Measurements from ENCODE around the gene LRRFIP1. TPM values are rescaled to one million over a fixed set of nuclear protein-coding genes. Genes with fewer than 3 reads are reported as not detected.

LRRFIP1 gene
- total RNA-seq, 2 experiments from 2014 or later = 157 to 161 TPM

GRCh38 chr2:237723023-237723422 is 95.6 kb downstream of the LRRFIP1 start:
- H3K27ac ChIP-seq (ENCODE audit: low read depth in 1 of 2, low read length in 2 of 2) = no peak overlapping the region
- H3K4me3 Mint-ChIP-seq = no peak overlapping the region
- no peak overlapping the region for H3K27ac Mint-ChIP-seq

GRCh38 chr2:237723602-237724001 is 96.2 kb downstream of the LRRFIP1 start:
- H3K4me1 Mint-ChIP-seq (ENCODE audit: low read depth) = peaks cover 84% of the 10 kb centered on the region
- H3K36me3 Mint-ChIP-seq (ENCODE audit: low read depth) = peaks cover 85% of the 10 kb centered on the region

More at GRCh38 chr2:237723023-237723422, 95.6 kb downstream of the LRRFIP1 start:
- ATAC-seq (ENCODE audit: poor library complexity) = no peak
- Histone ChIP-seq H3K27me3 (ENCODE audit: control insufficient read depth in 1 of 2, insufficient read depth in 2 of 2, low read length in 2 of 2) (no peaks in the 10 kb centered on the region), H3K4me3 (ENCODE audit: low read length) (no peak overlapping the region), H3K9me3 (ENCODE audit: control insufficient read depth in 1 of 2, insufficient read depth in 1 of 2, low read length in 2 of 2) (no peaks in the 10 kb centered on the region), H3K4me1 (ENCODE audit: insufficient read depth, low read length) (peaks cover 28% of the 10 kb centered on the region), H3K36me3 (ENCODE audit: insufficient read depth, low read length) (peaks cover 50% of the 10 kb centered on the region)
- H3K9me3 Mint-ChIP-seq = no peaks in the 10 kb centered on the region
- no peak for TF ChIP-seq CTCF (IDR thresholded peaks at IDR 0.05)
- ChIA-PET CTCF (interaction anchor here (1.0 to 1.4 kb wide), 2 partner anchors 26 to 50 kb away, joined by 3 to 4 read pairs; no protein-coding TSS in a partner anchor), POLR2A (interaction anchor here (0.6 to 0.7 kb wide), 3 partner anchors 28 to 58 kb away, joined by 3 read pairs; no protein-coding TSS in a partner anchor)
- intact Hi-C loops (cut with DNase I, micrococcal nuclease) = no loop called here
- peaks cover 85% of the 10 kb centered on the region for H3K4me1 Mint-ChIP-seq (ENCODE audit: low read depth)
- H3K27me3 Mint-ChIP-seq = no peaks in the 10 kb centered on the region
- DNase-seq = no peak
- peaks cover 87% of the 10 kb centered on the region for H3K36me3 Mint-ChIP-seq (ENCODE audit: low read depth)

GRCh38 chr2:237724811-237725478 is 97.6 kb downstream of the LRRFIP1 start:
- ATAC-seq (ENCODE audit: poor library complexity) (no peak), DNase-seq (no peak)
- intact Hi-C loops (cut with DNase I, micrococcal nuclease) = no loop called here
- TF ChIP-seq CTCF (IDR thresholded peaks at IDR 0.05) = no peak
- POLR2A ChIA-PET = no interaction called here
- Histone ChIP-seq H3K4me3 (ENCODE audit: low read length) (no peak overlapping the region), H3K4me1 (ENCODE audit: insufficient read depth, low read length) (peaks cover 33% of the 10 kb centered on the region), H3K27me3 (ENCODE audit: control insufficient read depth in 1 of 2, insufficient read depth in 2 of 2, low read length in 2 of 2) (no peaks in the 10 kb centered on the region), H3K27ac (ENCODE audit: low read depth in 1 of 2, low read length in 2 of 2) (no peak overlapping the region), H3K9me3 (ENCODE audit: control insufficient read depth in 1 of 2, insufficient read depth in 1 of 2, low read length in 2 of 2) (no peaks in the 10 kb centered on the region), H3K36me3 (ENCODE audit: insufficient read depth, low read length) (peaks cover 46% of the 10 kb centered on the region)
- H3K9me3 Mint-ChIP-seq = no peaks in the 10 kb centered on the region
- CTCF ChIA-PET = interaction anchor here (1.0 to 2.4 kb wide), 3 partner anchors 9 to 52 kb away, joined by 3 to 9 read pairs (median 3); no protein-coding TSS in a partner anchor
- H3K4me1 Mint-ChIP-seq (ENCODE audit: low read depth) = peaks cover 88% of the 10 kb centered on the region
- H3K27ac Mint-ChIP-seq = peak overlapping the region; percentile 3
- H3K36me3 Mint-ChIP-seq (ENCODE audit: low read depth) = peaks cover 79% of the 10 kb centered on the region
- H3K27me3 Mint-ChIP-seq = no peaks in the 10 kb centered on the region
- H3K4me3 Mint-ChIP-seq = no peak overlapping the region

More at GRCh38 chr2:237723602-237724001, 96.2 kb downstream of the LRRFIP1 start:
- H3K4me3 Mint-ChIP-seq = no peak overlapping the region
- no peaks in the 10 kb centered on the region for H3K27me3 Mint-ChIP-seq
- TF ChIP-seq CTCF (IDR thresholded peaks at IDR 0.05) = no peak
- DNase-seq = peak in 2 of 14 experiments; percentile 4 to 44
- H3K9me3 Mint-ChIP-seq = no peaks in the 10 kb centered on the region
- Histone ChIP-seq H3K9me3 (ENCODE audit: control insufficient read depth in 1 of 2, insufficient read depth in 1 of 2, low read length in 2 of 2) (no peaks in the 10 kb centered on the region), H3K27me3 (ENCODE audit: control insufficient read depth in 1 of 2, insufficient read depth in 2 of 2, low read length in 2 of 2) (no peaks in the 10 kb centered on the region), H3K4me1 (ENCODE audit: insufficient read depth, low read length) (peaks cover 23% of the 10 kb centered on the region), H3K36me3 (ENCODE audit: insufficient read depth, low read length) (peaks cover 45% of the 10 kb centered on the region), H3K4me3 (ENCODE audit: low read length) (no peak overlapping the region), H3K27ac (ENCODE audit: low read depth in 1 of 2, low read length in 2 of 2) (no peak overlapping the region)
- ChIA-PET POLR2A (no interaction called here), CTCF (interaction anchor here (1.0 to 1.5 kb wide), 3 partner anchors 21 to 51 kb away, joined by 3 to 4 read pairs (median 3); no protein-coding TSS in a partner anchor)
- intact Hi-C loops (cut with DNase I, micrococcal nuclease) = no loop called here
- peak; percentile 58 for ATAC-seq (ENCODE audit: poor library complexity)
- peak overlapping the region; percentile 67 for H3K27ac Mint-ChIP-seq

All from CD4-positive, alpha-beta T cell (primary cell).